Transverse colon (tissue), 4 donors: Measurements from ENCODE around the gene AHDC1. TPM values are rescaled to one million over a fixed set of nuclear protein-coding genes. Genes with fewer than 3 reads are reported as not detected.

Experiments
- DNase-seq: peaks from one replicate; pipeline ENCODE4 v3.0.0-alpha.2; 2019
- H3K27ac ChIP-seq, 4 donors: fragments of 200-600 bp; sonication (generic); 2 replicates each; pipeline ENCODE4 v1.5.1; 2016 to 2018; ENCODE audit warnings: inconsistent platforms in 4 of 4
- H3K27me3 ChIP-seq: fragments of 200-600 bp; sonication (generic); 2 replicates; pipeline ENCODE4 v1.5.1; 2017; ENCODE audit warnings: inconsistent platforms
- H3K36me3 ChIP-seq, 4 donors: fragments of 200-600 bp; sonication (generic); 2 replicates each; pipeline ENCODE4 v1.5.1; 2017 to 2019; ENCODE audit warnings: inconsistent platforms in 4 of 4
- H3K4me1 ChIP-seq, 4 donors: fragments of 200-600 bp; sonication (generic); 2 replicates each; pipeline ENCODE4 v1.5.1; 2017 to 2020; ENCODE audit warnings: inconsistent platforms in 4 of 4
- H3K4me3 ChIP-seq, 4 donors: fragments of 200-600 bp; sonication (generic); 1 replicate in 1 of 4; 2 replicates in 3 of 4; pipeline versions ENCODE4 v1.5.1 to v1.6.1; 2017 to 2019; ENCODE audit warnings: inconsistent platforms in 4 of 4
- H3K9me3 ChIP-seq, 2 donors: fragments of 200-600 bp; sonication (generic); 2 replicates each; pipeline ENCODE4 v1.5.1; 2017 to 2019; ENCODE audit warnings: inconsistent platforms in 2 of 2
- CTCF ChIP-seq, 5 experiments: fragments of 200-600 bp in 3 of 5; fragments of 450-650 bp in 2 of 5; sonication (generic) in 3 of 5; IDR thresholded peaks; 1 replicate in 2 of 5; 2 replicates in 3 of 5; pipeline ENCODE4 v1.5.1; 2016 to 2017; ENCODE audit warnings: antibody characterized with exemption in 5 of 5, inconsistent platforms in 3 of 5, mild to moderate bottlenecking in 2 of 5, moderate library complexity in 1 of 5
- EP300 ChIP-seq: sonication (generic); formaldehyde crosslinking; IDR thresholded peaks from one replicate; pipeline ENCODE4 v1.6.1; 2017; ENCODE audit warnings: antibody characterized with exemption, low read depth
- POLR2A ChIP-seq: fragments of 450-650 bp; IDR thresholded peaks from one replicate; pipeline ENCODE4 v1.6.1; 2016; ENCODE audit warnings: antibody characterized with exemption, mild to moderate bottlenecking, moderate library complexity
- POLR2AphosphoS5 ChIP-seq, 3 donors: sonication (generic); formaldehyde crosslinking; IDR thresholded peaks; one replicate each; pipeline ENCODE4 v1.6.1; 2016; ENCODE audit warnings: antibody characterized with exemption in 3 of 3
- WGBS, 2 donors: methylation state at CpG; one replicate each; pipeline ENCODE4 v1.1.5; 2018; ENCODE audit warnings: low coverage in 1 of 2; 5-methylcytosine and 5-hydroxymethylcytosine counted together
- in situ Hi-C, 4 donors: fragments of 200-750 bp; cut with MboI; loops; one replicate each; pipeline versions ENCODE4 v1.15.0 to v1.15.1; 2017; ENCODE audit warnings: low sequenced_read_pairs in 3 of 4, low pct_ligation_motif_present in 1 of 4, low pct_unique_long_range_greater_than_20kb in 1 of 4
- intact Hi-C: fragments of 100-400 bp; cut with DNase I; formaldehyde crosslinking; loops from one replicate; pipeline ENCODE4 v1.15.1; 2023; ENCODE audit warnings: low total_unique reads
- total RNA-seq, 4 donors: library from RNA; depleted of rRNA; stranded (reverse); fragments of >200 nt; gene quantifications; one replicate each; pipeline ENCODE4 v1.1.0, GENCODE V29; 2016

Gene AHDC1
- total RNA-seq, 4 donors from 2014 or later: 11.7 to 34.4 (median 21.3) TPM

- no peak overlapping the region for H3K4me3 ChIP-seq
- in situ Hi-C loops (no loop called here), intact Hi-C loops (no loop called here)
- peaks cover 56 to 93% (median 75%) of the 10 kb centered on the region in 4 donors for H3K4me1 ChIP-seq
- peak overlapping the region; percentile 82 to 95 (median 92) for H3K27ac ChIP-seq
- no peak for DNase-seq
- WGBS, 2 donors: 76% methylated on average over 14 of the region's 14 CpGs; no CpG with 5 or more reads in 1 of the 2 donors
- no peaks in the 10 kb centered on the region for H3K9me3 ChIP-seq
- TF ChIP-seq EP300 (no peak), POLR2AphosphoS5 (IDR thresholded peaks at IDR 0.05) (no peak), CTCF (IDR thresholded peaks at IDR 0.05) (no peak), POLR2A (no peak)
- no peaks in the 10 kb centered on the region for H3K27me3 ChIP-seq
- H3K36me3 ChIP-seq: no peaks in the 10 kb centered on the region
Measured at GRCh38 chr1:27572679-27573426, 31.1 kb downstream of the AHDC1 start.

GRCh38 chr1:27572019-27572678 is 31.8 kb downstream of the AHDC1 start:
- TF ChIP-seq POLR2AphosphoS5 (IDR thresholded peaks at IDR 0.05) (no peak), CTCF (IDR thresholded peaks at IDR 0.05) (no peak), EP300 (no peak), POLR2A (no peak)
- Histone ChIP-seq H3K27ac (peak overlapping the region; percentile 82 to 95 (median 92)), H3K36me3 (no peaks in the 10 kb centered on the region), H3K9me3 (no peaks in the 10 kb centered on the region), H3K27me3 (no peaks in the 10 kb centered on the region), H3K4me1 (peaks cover 59 to 93% (median 80%) of the 10 kb centered on the region in 4 donors), H3K4me3 (no peak overlapping the region)
- intact Hi-C loops: no loop called here
- no peak for DNase-seq
- whole genome bisulfite sequencing, 2 donors: 43% methylated on average over 9 of the region's 9 CpGs; no CpG with 5 or more reads in 1 of the 2 donors
- in situ Hi-C loops: no loop called here

GRCh38 chr1:27571439-27572018 is 32.4 kb downstream of the AHDC1 start:
- Histone ChIP-seq H3K4me1 (peaks cover 59 to 95% (median 83%) of the 10 kb centered on the region in 4 donors), H3K27ac (peak overlapping the region; percentile 82 to 95 (median 92)), H3K4me3 (no peak overlapping the region), H3K9me3 (no peaks in the 10 kb centered on the region), H3K36me3 (no peaks in the 10 kb centered on the region), H3K27me3 (no peaks in the 10 kb centered on the region)
- TF ChIP-seq POLR2AphosphoS5 (IDR thresholded peaks at IDR 0.05) (no peak), CTCF (IDR thresholded peaks at IDR 0.05) (no peak), POLR2A (no peak), EP300 (no peak)
- WGBS, 2 donors: 65 to 80% methylated on average over 2 to 18 of the region's 18 CpGs
- intact Hi-C loops: no loop called here
- in situ Hi-C loops: no loop called here
- DNase-seq: no peak

- DNase-seq: no peak
- Histone ChIP-seq H3K36me3 (no peaks in the 10 kb centered on the region), H3K9me3 (no peaks in the 10 kb centered on the region), H3K4me1 (peaks cover 58 to 95% (median 82%) of the 10 kb centered on the region in 4 donors), H3K27ac (peak overlapping the region; percentile 82 to 95 (median 92)), H3K27me3 (no peaks in the 10 kb centered on the region), H3K4me3 (no peak overlapping the region)
- intact Hi-C loops: no loop called here
- 65 to 86% methylated on average over 2 to 3 of the region's 3 CpGs for WGBS, 2 donors
- TF ChIP-seq EP300 (no peak), CTCF (IDR thresholded peaks at IDR 0.05) (no peak), POLR2AphosphoS5 (IDR thresholded peaks at IDR 0.05) (no peak), POLR2A (no peak)
- in situ Hi-C loops: no loop called here
Measured at GRCh38 chr1:27570784-27571183, 33.2 kb downstream of the AHDC1 start.
